Ovary (tissue), 3 donors: ENCODE results near the gene MKX.

ENCODE experiments used
- CTCF ChIP-seq, 3 donors: fragments of 450-650 bp in 2 of 3; fragments of 200-600 bp in 1 of 3; IDR thresholded peaks; one replicate each; pipeline versions ENCODE4 v1.5.1 to v1.8.0; 2016 to 2022; ENCODE audit warnings: antibody characterized with exemption in 3 of 3, mild to moderate bottlenecking in 1 of 3
- POLR2A ChIP-seq: fragments of 450-650 bp; IDR thresholded peaks from one replicate; pipeline ENCODE4 v1.6.1; 2017; ENCODE audit warnings: antibody characterized with exemption, mild to moderate bottlenecking, moderate library complexity
- donor health status: DM: no; HTN: no; CAD: no.

GRCh38 chr10:27660268-27660667 lies 85.4 kb downstream of the MKX start:
- no peak for TF ChIP-seq CTCF (IDR thresholded peaks at IDR 0.05)
- TF ChIP-seq POLR2A, result no peak
